HG03045 (cell line): ENCODE data around the gene LRRK1.
A peak's percentile ranks its signal among the peaks of the same experiment; 100 is the strongest.

ENCODE experiments used
- ATAC-seq: cut with Tn5 transposase; IDR thresholded peaks from one replicate; pipeline ENCODE4 v1.9.1; 2021; ENCODE audit warnings: mild to moderate bottlenecking, moderate library complexity; ENCODE audit not compliant: unreplicated experiment

The LRRK1 gene

DNA sequence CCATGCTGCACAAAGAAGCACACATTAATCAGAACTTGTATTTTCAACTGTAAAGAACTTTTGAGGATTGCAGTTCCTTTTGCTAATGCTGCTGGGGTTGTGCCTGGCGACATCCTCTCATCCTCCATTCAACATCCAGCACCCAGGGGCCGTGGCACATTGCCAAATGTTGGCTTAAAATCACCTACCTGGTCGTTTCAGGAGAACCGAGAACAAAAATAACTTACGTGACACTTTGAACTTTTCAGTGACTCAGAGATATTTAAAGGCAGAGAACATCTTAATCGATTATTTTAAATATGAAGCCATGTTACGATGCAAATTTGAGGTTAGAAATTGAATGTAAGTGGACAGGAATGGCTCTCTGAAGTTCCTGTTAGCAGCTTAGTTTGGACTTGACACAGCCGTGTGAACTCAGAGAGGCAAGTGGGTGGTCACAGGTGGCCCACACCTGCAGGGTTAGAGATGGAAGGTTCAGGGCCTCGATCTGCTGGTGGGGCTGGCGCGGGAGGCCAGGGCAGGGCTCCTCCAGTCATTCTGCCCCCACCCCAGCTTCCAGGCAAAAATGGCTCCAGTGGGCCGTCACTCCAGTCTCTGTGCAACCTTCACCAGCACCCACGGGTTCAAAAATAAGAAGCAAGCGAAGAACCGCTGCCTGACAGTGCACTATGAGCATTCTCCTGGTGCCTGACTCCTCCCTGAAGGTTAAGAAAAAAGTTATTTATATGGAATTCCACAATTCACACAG is 12.2 kb downstream of the LRRK1 start:
- peak; percentile 65 for ATAC-seq

- no peak for ATAC-seq
Measured at GRCh38 chr15:100932676-100933348, 13.7 kb downstream of the LRRK1 start.

DNA sequence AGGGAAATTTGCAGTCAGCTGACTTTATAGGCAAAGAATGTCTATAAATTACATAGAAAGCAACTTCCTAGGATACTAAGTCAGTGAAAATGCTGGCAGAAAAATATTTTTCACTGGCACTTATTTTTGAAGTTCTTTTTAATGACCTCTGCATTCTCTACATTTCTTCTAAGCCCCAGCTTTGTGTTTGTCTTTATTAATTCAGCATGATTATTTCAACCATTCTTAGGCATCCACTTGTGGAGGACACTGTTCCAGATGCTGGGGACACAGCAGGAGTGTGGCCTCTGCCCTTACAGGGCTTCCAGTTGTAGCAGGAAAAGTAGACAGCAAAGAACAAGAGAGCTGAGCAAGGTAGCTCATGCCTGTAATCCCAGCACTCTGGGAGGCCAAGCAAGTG is 15.0 kb downstream of the LRRK1 start:
- ATAC-seq: no peak

GRCh38 chr15:100934726-100935125 is 15.6 kb downstream of the LRRK1 start:
- no peak for ATAC-seq

DNA sequence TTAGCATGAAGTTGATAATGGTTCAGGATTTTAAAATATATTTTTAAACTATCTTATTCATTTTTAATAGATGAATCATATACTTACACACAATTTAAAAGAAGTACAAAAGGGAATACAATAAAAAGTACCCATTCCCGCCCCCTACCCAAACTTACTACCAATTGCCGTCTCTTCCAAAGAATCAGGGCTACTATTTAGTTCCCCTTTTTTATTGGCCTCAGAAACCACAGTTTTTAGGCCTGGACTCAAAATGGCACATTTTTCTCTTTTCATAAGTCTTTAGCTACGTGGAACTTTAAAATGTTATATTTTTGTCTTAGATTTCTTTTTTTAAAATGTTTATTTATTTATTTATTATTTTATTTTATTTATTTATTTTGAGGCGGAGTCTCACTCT is 18.0 kb downstream of the LRRK1 start:
- no peak for ATAC-seq

DNA sequence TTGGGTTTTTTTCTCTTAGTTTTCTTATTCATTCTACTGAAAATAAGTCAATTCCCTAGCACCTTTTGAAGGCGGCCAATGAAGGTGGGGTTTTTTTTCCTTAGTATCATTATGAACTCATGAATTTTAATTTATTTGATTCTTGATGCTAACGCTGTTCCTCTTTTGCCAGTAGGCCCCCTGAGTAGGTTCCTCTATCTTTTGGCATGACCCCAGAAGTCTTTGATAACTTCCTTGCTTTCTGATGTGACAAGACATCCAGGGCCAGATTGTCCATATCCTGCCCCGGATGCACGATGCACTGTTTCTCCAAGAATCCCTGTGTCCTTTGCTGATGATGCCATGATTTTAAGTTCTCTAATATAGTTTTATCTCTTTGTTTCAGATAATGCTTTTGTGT is 20.6 kb downstream of the LRRK1 start:
- ATAC-seq: no peak

DNA sequence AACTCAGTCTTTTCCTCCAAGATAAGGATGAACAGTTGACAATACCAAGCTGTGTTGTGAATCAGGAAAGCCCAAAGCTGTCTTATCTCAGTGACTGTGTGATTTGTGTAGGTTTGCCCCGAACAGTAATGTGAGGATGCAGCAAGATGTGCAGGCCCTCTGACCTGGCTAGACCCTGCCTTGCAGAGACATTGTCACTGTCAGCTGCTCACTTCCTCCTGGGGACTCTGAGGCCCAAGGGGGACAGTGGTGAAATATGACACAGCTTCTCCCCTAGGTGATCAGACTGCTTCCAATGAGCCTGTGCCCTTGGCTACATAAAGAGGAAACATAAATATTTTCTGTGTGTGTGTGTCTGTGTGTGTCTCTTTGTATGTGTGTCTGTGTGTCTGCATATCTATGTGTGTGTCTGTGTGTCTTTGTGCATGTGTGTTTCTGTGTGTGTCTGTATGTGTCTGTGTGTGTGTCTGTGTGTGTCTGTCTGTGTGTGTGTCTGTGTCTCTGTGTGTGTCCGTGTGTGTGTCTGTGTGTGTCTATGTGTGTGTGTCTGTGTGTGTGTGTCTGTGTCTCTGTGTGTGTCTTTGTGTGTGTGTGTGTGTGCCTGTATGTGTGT is 21.7 kb downstream of the LRRK1 start:
- ATAC-seq: peak; percentile 75

- ATAC-seq: peak; percentile 71
Measured at GRCh38 chr15:100941536-100941935, 22.4 kb downstream of the LRRK1 start.

DNA sequence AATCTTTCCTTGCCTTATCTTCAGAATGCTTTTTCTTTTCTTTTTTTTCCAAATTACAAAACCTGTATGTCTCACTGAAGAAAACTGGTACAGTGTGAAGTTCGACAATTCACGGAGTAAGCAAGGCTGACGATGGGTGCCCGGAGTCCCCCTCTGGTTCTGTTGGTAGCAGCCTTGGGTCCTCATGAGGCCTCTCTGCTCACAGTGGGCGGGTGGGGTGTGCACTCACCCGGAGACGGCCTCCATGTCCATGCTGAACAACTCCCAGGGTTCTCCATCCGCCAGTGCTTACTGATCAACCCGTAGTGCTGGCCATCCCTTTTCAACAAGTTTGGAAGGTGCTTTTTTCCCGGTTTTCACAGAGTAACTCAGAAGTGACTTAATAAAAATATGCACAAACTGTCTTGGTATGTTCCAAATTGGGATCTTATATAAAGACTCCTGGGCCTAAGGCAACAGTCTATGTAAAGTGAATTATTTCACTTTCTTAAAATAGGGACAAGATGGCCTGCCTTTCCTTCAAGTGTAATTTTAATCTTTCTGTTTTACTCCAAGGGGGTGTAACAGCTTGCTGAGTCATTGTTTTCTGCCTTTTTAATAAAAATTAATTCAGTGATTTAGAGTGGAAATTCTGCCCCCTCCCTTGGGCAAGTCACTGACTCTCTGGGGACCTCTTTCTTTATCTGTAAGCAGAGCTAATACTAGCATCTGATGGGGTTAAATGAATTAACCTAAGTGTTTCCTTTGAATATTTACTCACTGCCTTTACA is 23.7 kb downstream of the LRRK1 start:
- no peak for ATAC-seq

DNA sequence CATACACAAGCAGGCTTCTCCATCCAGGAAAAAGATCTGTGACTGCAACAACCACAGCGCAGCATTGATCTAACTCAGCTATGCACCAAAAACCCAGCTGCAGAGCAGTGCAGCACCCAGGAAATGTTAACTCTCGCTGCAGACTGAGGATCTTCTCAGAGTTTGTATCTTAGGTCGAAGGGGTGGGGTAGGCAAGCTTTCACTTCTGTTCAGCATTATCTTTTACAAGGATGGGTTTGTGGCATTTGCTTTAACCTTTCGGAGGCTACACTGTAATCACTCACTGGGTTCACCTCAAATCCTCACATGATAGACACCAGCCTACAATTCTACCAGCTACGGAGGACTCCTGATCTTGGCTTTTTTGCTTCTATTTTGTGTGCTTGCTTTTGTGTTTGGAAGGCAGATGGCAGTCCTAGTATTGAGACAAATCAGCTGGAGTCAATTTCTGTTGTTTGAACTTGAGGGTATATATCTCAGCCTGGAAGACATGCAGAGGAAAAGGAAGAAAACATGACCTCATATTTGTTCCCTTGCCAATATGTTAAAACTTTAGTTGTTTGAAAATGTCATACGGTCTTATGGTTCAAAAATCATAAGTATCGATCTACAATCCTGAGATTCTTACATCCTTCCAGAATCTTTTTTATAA is 25.2 kb downstream of the LRRK1 start:
- no peak for ATAC-seq

DNA sequence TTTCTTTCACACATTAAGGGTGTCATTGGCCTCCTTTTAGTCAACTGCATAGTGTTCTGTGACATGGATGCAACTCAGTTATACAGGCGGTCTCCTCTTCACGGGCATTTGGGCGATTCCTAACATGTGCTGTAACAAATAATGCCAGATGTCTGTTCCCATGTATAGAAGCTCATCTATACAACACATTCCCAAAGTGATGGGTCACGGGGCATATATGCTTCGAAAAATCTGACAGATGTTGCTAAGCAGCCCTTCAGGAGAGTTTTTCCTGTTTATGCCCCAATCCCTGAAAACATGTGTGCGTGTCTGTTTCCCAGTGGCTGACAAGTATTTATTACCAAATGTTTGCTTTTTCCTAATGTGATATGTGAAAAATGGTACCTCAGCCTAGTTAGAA is 25.8 kb downstream of the LRRK1 start:
- ATAC-seq: no peak

- no peak for ATAC-seq
Measured at GRCh38 chr15:100947760-100948429, 28.7 kb downstream of the LRRK1 start.

GRCh38 chr15:100948430-100948762 is 29.2 kb downstream of the LRRK1 start:
- no peak for ATAC-seq

DNA sequence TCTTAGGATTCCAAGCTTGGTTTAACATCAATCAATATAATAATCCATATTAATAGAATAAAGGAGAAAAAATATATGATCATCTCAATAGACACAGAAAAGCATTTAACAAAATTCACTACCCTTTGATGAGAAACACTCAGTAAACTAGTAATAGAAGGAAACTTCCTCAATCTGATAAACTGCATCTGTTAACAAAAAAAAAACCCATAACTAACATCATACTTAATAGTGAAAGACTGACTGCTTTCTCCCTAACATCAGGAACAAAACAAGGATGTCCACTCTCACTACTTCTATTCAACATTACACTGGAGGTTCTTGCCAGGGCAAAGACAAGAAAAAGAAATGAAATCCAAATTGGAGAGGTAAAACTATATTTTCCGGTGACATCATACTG is 30.5 kb downstream of the LRRK1 start:
- ATAC-seq: no peak

- no peak for ATAC-seq
Measured at GRCh38 chr15:100951965-100952364, 32.8 kb downstream of the LRRK1 start.

DNA sequence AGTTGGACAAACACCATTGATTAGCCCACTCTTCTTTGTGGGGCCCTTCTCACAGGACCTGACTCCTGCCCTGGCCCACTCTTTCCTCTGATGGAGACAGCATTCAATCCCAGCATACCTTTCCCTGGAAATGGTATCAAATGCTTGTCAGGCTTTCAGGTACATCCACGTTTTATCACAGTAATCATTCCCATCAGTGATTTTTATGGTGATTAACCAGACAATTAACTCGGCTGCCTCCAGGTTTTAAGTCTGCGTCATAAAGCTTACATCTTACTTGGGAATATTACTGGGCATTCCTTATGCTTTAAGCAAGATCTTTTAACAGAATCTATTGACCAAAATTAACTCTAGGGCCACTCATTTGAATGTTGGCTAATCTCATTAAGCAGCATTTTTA is 33.4 kb downstream of the LRRK1 start:
- ATAC-seq: no peak

DNA sequence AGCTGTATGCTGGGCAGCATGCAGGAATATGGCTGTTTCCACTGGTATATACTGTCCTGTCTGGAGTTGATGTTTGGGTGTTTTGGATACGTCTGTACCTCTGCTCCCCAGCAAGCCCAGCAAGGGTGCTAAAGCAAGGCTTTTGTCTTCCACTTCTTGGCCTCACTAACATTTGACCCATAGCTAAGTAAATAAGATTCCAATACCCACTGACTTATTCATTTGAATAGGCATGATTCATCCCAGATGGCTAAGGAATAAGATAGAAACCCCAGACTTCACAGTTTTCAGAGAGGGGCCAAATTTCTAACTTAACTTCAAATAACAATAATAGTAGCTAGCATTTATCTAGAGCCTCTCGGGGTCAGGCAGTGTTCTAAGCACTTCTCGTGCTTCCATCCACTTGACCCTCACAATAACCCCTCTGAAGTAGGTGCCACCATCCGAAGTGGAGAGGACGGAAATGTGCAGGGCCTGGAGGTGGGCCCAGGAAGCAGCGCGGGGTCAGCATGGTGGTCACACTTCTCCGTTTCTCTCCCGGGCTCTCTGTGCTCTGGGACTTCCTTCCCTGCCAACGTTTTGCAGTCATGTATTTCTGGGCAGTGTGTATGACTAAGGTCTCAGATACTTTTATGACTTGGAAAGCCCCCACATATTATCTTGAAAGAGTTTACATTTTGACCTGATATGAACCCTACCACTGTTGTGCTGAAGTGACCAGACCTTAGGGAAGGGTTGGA is 39.3 kb downstream of the LRRK1 start:
- ATAC-seq: no peak

DNA sequence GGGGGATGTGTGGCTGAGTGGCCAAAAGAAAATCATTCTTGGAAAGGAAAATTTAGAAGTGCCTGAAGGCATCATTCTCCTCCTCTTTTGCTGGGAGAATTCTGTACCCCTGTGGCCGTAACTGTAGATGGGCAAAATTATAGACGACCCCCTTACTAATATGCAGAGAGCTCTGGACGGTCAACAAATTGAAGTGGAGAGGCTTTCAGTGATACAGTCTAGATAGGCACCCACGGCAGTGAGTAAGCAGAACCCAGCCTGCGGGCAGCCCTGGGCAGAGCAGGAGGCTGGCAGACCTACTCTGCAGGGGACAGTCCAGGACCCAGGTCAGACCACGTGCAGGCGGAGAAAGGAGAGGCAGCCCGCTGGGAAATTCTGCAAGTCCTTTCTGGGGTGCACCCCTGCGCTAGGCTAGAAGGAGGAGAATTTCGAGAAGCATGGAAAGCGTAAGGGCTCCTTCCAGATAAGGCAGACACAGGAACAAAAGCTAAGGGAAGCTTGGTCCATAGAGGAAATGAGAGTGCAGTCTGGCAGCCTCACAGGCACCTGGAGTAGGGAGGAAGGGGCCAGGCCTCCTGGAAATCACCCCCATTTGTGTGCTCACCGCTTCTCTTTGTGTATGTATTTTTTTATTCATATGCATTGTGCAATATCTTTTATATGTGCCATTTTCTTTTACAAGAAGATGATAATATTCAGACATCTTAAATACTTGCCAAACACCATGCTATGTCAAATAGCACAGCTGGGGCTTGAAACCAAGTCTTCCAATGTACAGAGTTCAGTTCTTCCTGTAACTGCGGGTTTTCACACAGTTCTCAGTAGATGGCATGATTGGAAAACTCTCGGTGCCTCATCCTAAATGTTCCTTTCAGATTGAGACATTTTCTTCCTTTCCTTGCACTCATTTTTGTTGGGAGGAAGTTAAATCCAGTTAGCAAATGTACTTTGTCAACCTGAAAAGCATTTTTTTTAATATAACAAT is 40.2 kb downstream of the LRRK1 start:
- no peak for ATAC-seq

DNA sequence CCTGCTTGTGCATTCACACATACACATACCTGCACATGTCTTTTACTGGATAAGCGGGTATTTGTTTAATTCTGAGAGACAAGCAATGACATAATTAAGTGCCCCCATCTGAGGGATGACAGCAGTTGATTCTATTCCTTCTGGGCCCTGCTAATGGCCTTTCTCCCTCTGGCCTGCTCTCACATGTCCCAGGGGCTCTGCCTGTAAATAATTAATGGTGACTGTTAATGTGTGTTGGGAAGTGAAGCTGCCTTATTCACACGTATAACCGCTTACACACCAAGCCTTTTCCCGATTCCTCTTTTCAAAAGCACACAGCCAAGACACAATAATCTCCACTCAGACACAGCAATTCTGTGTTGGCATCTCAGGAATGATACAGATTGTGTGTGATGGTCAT is 47.8 kb downstream of the LRRK1 start:
- no peak for ATAC-seq
